Right lung (tissue), 5 donors: ENCODE results near the gene SCNM1. TPM values are rescaled to one million over a fixed set of nuclear protein-coding genes. Genes with fewer than 3 reads are reported as not detected.
"Not testable (repeated sequence)": the region's sequence is repeated elsewhere in the genome, so short reads cannot be mapped to it uniquely, and the experiment has no call there.

Source experiments
- DNase-seq, 2 donors: peaks; one replicate each; pipeline ENCODE4 v3.0.0-alpha.2; 2013
- polyA plus RNA-seq, 5 donors: library from polyadenylated mRNA; unstranded; fragments of 120-200 nt; gene quantifications; one replicate each; pipeline versions ENCODE4 v1.2.1 to v1.2.3, GENCODE V29; 2013; ENCODE audit warnings: inconsistent platforms in 1 of 5, low replicate concordance in 1 of 5; ENCODE audit not compliant: insufficient read length in 5 of 5, insufficient read depth in 1 of 5

The SCNM1 gene
- polyA plus RNA-seq, 5 donors: 34.8 to 41.0 (median 39.2) TPM

DNA sequence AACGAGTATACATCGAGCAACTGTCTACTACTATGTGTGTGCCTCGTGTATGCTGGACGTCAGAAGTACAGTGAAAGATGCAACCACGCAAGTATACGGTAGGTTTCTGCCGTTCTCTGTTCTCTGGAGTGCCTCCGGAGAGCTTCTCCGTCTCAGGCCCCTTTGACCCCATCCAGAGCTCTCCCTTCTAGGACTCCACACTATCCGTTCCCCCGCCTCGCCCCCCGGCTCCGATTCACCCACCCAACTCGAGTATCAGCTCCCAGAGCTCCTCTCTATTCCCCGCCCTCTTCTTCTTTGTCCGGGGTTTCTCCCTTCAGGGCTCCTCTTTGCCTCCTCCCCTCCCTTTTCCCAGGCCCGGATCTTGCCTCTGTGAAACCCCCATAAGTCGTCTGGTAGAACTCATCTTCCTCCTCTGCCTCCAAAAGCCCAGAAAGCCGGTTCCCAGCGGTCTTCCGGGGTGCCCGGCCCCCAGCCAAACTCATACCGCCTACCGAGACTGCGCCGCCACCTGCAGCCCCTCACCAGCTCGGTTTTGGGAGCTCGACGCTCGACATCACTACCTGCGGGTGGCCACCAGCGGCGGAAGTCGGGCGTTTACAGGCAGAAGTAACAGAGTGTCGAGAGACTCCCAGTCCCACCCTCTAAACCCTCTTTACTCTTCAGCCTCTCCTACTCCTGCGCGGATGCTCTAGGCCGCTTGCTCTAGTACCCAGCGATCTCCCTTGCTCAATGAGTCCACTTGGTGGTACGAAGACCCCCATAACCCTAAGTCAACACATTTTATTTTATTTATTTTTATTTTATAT is 23.9 kb downstream of the SCNM1 start, which contains the start of gene VPS72:
Gene VPS72 (minus strand): TSS at position 561 of the 809 bp plus-strand sequence. CDS start 76 bp downstream, at position 485.
- peak; percentile 82 to 85 for DNase-seq

DNA sequence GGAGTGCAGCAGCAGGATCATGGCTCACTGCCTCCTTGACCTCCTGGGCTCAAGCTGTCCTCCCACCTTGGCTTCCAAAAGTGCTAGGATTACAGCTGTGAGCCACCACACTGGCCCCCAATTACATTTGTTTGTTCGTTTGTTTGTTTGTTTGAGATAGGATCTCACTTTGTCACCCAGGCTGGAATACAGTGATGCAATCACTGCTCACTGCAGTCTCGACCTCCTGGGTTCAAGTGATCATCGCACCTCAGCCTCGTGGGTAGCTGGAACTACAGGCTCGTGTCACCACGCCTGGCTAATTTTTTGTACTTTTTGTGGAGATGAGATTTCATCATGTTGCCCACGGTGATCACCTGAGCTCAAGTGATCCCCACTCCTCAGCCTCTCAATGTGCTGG is 26.1 kb downstream of the SCNM1 start:
- DNase-seq: no peak

DNA sequence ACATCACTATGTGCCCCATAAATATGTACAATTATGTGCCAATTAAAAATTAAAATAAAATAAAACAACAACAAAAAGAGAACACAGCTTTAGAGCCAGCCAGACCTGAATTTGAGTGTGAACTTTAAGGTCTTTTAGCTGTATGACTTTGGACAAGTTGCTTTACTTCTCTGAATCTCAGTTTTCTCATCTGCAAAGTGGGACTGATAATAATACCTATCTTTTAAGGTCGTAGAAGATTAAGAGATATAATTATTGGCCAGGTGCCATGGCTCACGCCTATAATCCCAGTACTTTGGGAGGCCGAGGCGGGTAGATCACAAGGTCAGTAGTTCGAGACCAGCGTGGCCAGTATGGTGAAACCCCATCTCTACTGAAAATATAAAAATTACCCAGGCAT is 27.4 kb downstream of the SCNM1 start:
- no peak for DNase-seq

DNA sequence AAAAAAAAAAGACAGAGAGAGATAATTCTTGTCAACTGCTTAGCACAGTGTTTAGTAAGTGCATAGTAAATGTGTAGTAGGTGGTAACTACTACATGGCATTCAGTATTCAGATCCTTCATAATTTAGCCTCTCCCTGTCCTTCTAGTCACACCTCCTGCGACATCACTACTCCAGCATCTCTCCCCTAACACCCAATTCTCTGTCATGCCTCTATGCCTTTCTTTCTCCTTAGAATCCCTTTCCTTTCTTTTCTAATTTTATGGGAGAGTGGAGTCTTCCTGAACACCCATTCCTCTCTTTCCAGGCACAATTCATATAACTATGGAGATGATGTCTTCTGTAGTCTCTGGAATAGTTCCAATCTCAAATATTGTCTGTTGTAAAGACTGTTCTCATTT is 27.9 kb downstream of the SCNM1 start:
- DNase-seq: no peak

DNA sequence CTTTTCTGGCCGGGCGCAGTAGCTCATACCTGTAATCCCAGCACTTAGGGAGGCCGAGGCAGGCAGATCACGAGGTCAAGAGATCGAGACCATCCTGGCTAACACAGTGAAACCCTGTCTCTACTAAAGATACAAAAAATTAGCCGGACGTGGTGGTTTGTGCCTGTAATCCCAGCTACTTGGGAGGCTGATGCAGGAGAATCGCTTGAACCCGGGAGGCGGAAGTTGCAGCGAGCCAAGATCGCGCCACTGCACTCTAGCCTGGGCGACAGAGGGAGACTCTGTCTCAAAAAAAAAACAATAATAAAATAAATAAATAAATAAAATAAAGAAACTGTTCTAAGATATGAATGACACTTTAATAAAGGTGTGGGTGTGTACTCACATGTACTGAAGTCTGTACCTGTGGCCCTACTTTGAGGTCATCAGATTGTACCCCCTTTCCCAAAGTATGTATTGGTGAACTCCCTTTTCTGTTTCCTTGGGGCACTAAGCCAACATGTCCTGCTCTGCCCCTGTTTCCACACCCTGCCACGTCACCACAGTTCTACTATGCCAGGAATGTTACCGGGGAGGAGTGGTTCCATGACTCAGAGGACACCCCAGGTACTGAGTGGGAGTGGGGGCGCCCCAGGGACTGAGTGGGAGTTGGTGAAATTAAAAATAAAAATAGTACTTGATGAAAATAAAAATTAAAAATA is 29.1 kb downstream of the SCNM1 start:
- DNase-seq: not testable (repeated sequence)

DNA sequence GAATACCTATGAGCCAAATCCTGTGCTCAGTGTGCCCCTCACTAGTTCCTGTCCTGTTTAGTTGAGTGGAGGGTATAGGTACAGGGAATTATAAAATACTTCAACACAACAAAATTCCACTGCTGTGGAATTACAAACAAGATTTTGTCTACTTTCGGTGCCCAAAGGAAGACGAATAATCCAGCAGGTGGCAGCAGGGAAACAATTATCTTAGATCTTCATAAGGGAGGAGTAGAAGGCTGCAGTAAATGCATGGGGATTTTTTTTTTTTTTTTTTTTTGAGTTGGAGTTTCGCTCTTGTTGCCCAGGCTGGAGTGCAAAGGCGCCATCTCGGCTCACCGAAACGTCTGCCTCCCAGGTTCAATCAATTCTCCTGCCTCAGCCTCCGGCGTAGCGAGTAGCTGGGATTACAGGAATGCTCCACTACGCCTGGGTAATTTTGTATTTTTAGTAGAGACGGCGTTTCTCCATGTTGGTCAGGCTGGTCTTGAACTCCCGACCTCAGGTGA is 30.4 kb downstream of the SCNM1 start:
- peak in 1 of 2 donors; percentile 60 for DNase-seq

DNA sequence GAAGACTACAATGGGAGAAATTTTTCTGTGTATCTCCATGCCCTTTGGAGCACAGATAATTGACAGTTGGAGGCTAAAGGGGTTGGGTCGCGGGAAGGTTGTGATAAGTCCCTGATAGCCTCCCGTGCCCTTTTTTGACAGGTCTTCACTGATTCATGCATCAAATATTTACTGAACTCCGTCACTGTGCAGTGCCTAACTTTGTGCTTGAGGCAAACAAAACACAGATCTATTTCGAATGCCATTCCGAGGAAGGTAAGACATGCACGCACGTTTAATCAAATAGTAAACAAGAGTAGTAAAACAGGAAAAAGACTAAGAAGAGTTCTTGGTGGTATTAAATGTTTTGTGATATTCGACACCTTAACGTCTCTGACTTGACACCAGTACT is 31.9 kb downstream of the SCNM1 start:
- no peak for DNase-seq

DNA sequence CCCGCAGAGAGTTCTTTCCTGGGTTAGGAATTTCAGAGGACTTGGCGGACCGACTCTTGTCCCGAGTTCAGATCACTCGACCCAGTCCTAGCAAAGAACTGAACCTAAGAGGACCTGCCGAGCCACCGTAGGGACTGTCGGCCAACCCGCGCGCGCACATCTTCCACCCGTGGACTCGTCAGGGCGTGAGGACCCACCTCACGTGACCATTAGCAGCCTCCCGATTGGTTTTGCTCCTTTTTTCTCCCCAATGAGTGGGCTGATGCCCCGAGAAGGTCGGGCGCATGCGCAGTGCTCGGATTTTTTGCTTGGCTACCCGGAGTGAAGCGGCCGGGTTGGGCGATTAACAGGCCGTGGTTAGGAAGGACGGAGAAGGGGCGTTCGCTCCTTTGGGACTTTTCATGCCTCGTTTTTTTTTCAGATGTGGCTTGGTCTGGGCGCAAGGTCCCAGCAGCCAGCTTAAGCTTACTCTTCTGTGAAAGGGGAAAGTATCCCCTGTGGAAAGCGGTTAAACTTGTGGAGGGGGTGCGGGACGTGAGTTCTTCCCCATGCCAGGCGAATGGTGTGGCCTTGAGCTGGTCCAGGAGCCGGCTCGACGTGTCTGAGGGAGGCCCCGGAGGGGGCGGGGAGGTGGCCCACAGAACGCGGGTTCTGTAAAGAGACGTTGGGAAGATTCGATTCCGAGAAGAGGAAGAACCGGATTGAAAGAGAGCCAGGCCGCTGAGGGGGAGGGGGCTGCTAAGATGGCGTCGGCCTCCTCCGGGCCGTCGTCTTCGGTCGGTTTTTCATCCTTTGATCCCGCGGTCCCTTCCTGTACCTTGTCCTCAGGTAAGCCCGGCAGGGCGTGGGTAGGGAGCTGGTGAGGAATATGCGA is 32.5 kb downstream of the SCNM1 start, which contains the start of gene PIP5K1A:
Gene PIP5K1A (plus strand): TSS at position 299 of the 874 bp plus-strand sequence. CDS start 445 bp downstream, at position 744.
- DNase-seq: peak; percentile 96 to 97

DNA sequence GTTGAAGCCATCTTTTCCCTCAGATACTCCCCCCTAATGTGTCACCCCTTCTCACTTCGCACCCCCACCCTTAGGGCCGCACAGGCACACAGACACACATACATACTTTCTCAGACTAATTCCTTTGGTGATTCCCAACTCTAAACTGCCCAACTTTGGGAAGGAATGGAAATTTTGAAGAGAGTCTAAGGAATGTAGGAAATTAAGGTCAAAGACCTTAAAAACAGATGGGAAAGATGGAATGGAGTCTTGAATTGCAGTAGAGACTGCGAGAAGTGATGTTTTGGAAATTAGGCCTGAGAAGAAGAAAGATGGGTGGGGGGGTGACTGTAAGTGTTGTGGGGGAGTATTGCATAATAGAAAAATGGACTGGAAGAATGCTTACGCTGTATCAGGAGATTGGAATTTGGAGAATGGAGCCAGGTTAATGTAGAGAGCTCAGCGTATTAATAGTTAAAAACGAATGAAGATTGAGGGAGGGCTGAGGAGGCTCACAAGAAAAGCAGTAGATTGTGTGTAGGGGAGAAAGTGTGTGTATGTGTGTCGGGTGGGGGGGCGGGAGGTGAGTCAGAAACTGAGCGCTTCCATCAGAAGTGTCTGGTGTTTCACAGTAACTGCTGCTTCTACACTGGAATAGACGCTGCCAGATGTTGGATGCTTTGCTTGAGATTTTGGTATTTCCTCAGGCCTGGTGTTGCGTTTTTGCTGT is 34.1 kb downstream of the SCNM1 start:
- no peak for DNase-seq

DNA sequence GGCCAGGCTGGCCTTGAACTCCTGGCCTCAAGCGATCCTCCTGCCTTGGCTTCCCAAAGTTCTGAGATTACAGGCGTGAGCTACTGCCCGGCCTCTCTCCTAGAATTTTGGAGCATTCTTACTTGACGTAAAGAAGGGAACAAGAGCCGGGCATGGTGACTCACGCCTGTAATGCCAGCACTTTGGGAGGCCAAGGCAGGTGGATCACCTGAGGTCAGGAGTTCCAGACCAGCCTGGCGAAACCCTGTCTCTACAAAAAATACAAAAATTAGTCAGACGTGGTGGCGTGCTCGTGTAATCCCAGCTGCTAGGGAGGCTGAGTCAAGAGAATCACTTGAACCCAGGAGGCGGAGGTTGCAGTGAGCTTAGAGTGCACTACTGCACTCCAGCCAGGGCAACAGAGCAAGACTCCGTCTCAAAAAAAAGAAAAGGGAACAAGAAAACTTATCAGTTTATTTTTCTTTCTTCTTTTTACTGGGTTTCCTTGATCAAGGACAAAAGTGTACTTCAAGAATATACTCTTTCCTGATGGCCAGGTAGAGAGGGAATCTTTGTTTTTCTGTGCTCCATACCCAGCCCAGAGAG is 39.5 kb downstream of the SCNM1 start:
- DNase-seq: not testable (repeated sequence)

DNA sequence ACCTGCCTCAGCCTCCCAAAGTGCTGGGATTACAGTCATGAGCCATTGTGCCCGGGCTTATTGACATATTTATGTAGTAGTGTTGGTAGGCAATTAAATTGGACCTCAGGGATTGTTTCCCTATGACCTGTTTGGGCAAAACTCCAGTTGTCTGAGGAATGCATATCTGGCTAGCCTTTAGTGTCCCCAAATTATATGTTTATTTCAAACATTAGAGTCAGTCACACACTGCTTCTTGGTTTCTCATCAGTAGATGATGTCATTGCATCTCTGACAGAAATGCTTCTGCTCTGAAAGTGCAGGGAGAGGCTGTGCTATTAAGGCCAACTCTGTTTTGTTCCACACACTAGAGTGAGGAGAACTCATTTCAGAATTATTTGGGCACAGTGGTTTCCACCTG is 44.9 kb downstream of the SCNM1 start:
- DNase-seq: no peak

DNA sequence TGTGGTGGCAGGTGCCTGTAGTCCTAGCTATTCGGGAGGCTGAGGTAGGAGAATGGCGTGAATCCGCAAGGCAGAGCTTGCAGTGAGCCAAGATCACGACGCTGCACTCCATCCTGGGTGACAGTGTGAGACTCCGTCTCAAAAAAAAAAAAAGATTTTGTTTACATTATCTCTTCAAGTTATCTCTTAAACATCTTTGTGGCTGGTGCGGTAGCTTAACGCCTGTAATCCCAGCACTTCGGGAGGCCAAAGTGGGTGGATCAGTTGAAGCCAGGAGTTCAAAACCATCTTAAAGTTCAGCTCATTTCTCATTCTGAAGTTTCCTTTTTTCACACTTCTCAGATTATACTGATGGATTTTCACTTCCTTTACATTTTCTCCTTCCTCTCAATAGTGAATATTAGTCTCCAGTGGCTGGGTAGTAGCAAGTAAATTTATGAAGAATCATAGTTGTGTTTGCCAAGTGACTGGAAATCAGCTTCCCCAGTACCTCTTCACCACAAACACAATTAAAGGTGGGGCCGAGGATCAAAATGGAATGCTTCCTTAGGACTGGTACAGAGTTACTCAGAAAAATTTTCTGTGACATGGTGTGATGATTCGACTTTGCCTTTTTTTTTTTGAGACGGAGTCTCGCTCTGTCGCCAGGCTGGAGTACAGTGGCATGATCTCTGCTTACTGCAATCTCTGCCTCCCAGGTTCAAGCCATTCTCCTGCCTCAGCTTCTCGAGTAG is 46.2 kb downstream of the SCNM1 start:
- DNase-seq: no peak

DNA sequence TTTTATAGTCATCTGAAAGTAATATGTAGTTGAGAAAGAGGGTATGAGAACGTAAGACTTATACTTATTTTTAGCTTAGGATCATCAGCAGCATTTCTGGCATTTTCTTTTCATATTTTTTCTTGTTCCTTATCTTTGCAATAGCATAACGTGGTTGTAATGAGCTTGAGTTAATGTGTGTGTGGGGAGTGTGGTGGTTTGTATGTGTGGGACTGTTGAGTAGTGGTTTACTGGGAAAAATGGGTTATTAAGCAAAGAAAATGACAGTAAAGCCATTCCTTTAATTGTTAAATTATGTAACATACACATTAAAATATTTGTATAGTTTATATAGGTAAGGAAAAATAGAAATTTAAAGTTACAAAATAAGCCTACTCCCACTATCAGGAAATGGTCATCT is 47.6 kb downstream of the SCNM1 start:
- DNase-seq: no peak

Other genes with a start within 250 kb of the SCNM1 start
- 100 to 1,000 TPM in 1 of 5 donors, 10 to 100 TPM in 4; 67.5 to 102 (median 83.8) TPM for gene SETDB1, start 239.8 kb upstream of the SCNM1 start, polyA plus RNA-seq
- gene CERS2, start 191.3 kb upstream of the SCNM1 start, polyA plus RNA-seq: 100 to 1,000 TPM; 232 to 283 (median 242) TPM
- 1 to 10 TPM; 7.7 to 9.7 (median 8.6) TPM for gene ANXA9, start 183.9 kb upstream of the SCNM1 start, polyA plus RNA-seq
- 10 to 100 TPM; 32.3 to 46.9 (median 42.6) TPM for gene MINDY1, start 159.2 kb upstream of the SCNM1 start, polyA plus RNA-seq
- 10 to 100 TPM; 33.2 to 44.5 (median 40.8) TPM for gene PRUNE1, start 157.7 kb upstream of the SCNM1 start, polyA plus RNA-seq
- 10 to 100 TPM in 1 of 5 donors, 1 to 10 TPM in 4; 5.9 to 11.1 (median 8.6) TPM for gene BNIPL, start 129.6 kb upstream of the SCNM1 start, polyA plus RNA-seq
- gene C1orf56, start 118.4 kb upstream of the SCNM1 start, polyA plus RNA-seq: 10 to 100 TPM in 4 of 5 donors, 1 to 10 TPM in 1; 9.4 to 11.6 (median 11.0) TPM
- gene CDC42SE1, start 106.5 kb upstream of the SCNM1 start, polyA plus RNA-seq: 100 to 1,000 TPM; 108 to 125 (median 114) TPM
- 10 to 100 TPM; 19.8 to 24.2 (median 23.2) TPM for gene MLLT11, start 105.7 kb upstream of the SCNM1 start, polyA plus RNA-seq
- gene GABPB2, start 95.4 kb upstream of the SCNM1 start, polyA plus RNA-seq: 10 to 100 TPM in 4 of 5 donors, 1 to 10 TPM in 1; 8.2 to 13.5 (median 10.9) TPM
- gene SEMA6C, start 19.5 kb upstream of the SCNM1 start, polyA plus RNA-seq: 10 to 100 TPM; 21.8 to 27.0 (median 25.1) TPM
- 1 to 10 TPM; 1.9 to 2.8 (median 2.5) TPM for gene TNFAIP8L2, start 9.5 kb upstream of the SCNM1 start, polyA plus RNA-seq
- gene LYSMD1, start 242 bp upstream of the SCNM1 start, polyA plus RNA-seq: 10 to 100 TPM; 15.7 to 18.6 (median 15.8) TPM
- 1 to 10 TPM; 1.1 to 3.2 (median 1.7) TPM for gene TMOD4, start 9.8 kb downstream of the SCNM1 start, polyA plus RNA-seq
- 10 to 100 TPM; 56.3 to 68.0 (median 64.0) TPM for gene VPS72, start 24.1 kb downstream of the SCNM1 start, polyA plus RNA-seq
- 10 to 100 TPM; 61.2 to 66.1 (median 62.2) TPM for gene PIP5K1A, start 32.4 kb downstream of the SCNM1 start, polyA plus RNA-seq
- 100 to 1,000 TPM; 135 to 163 (median 145) TPM for gene PSMD4, start 88.6 kb downstream of the SCNM1 start, polyA plus RNA-seq
- gene ZNF687, start 116.2 kb downstream of the SCNM1 start, polyA plus RNA-seq: 10 to 100 TPM; 15.2 to 19.8 (median 16.1) TPM
- 10 to 100 TPM; 64.8 to 85.2 (median 71.7) TPM for gene PI4KB, start 161.3 kb downstream of the SCNM1 start, polyA plus RNA-seq
- gene RFX5, start 181.1 kb downstream of the SCNM1 start, polyA plus RNA-seq: 10 to 100 TPM; 39.7 to 44.7 (median 44.4) TPM
- gene SELENBP1, start 206.6 kb downstream of the SCNM1 start, polyA plus RNA-seq: 100 to 1,000 TPM in 4 of 5 donors, 10 to 100 TPM in 1; 95.6 to 195 (median 146) TPM
- 100 to 1,000 TPM; 201 to 248 (median 223) TPM for gene PSMB4, start 233.4 kb downstream of the SCNM1 start, polyA plus RNA-seq